K562 (cell line): ENCODE data around the gene ATXN1. TPM values are rescaled to one million over a fixed set of nuclear protein-coding genes. Genes with fewer than 3 reads are reported as not detected.
A peak's percentile ranks its signal among the peaks of the same experiment; 100 is the strongest.

ENCODE experiments used
- ASH1L ChIP-seq: fragments of 450-650 bp; IDR thresholded peaks from 2 replicates; pipeline ENCODE4 v1.6.1; 2018; ENCODE audit warnings: borderline replicate concordance, mild to moderate bottlenecking, low read depth; ENCODE audit not compliant: partially characterized antibody
- KAT8 ChIP-seq: fragments of 450-650 bp; IDR thresholded peaks from 2 replicates; pipeline ENCODE4 v1.6.1; 2016; ENCODE audit warnings: low read depth, mild to moderate bottlenecking
- OTX1 ChIP-seq: fragments of 450-650 bp; formaldehyde crosslinking; IDR thresholded peaks from 2 replicates; pipeline ENCODE4 v1.4.0; 2022; ENCODE audit warnings: mild to moderate bottlenecking
- RBBP5 ChIP-seq: fragments of 200-600 bp; sonication (generic); IDR thresholded peaks from 2 replicates; pipeline ENCODE4 v1.6.1; 2012; ENCODE audit warnings: borderline replicate concordance, mild to moderate bottlenecking, low read length, control low read depth, inconsistent platforms; ENCODE audit not compliant: insufficient read depth, poor library complexity, severe bottlenecking
- RBM39 ChIP-seq: fragments of 200-400 bp; formaldehyde crosslinking; optimal IDR thresholded peaks from 2 replicates; pipeline ENCODE3; 2018; ENCODE audit warnings: low read depth, low read length
- TCF15 ChIP-seq: fragments of 250-450 bp; sonication (Bioruptor Pico); IDR thresholded peaks from 2 replicates; pipeline ENCODE4 v1.8.0; 2022; ENCODE audit warnings: moderate library complexity, mild to moderate bottlenecking, inconsistent platforms
- TSHZ1 ChIP-seq: fragments of 250-450 bp; sonication (Bioruptor Pico); IDR thresholded peaks from 2 replicates; pipeline ENCODE4 v1.4.0; 2020; ENCODE audit warnings: mild to moderate bottlenecking, moderate library complexity
- XRCC4 ChIP-seq: IDR thresholded peaks from one replicate; pipeline ENCODE4 v1.6.1; 2011; ENCODE audit not compliant: insufficient read depth, insufficient read length; ENCODE audit errors: extremely low read depth
- ZNF134 ChIP-seq: fragments of 250-450 bp; sonication (Bioruptor Pico); conservative IDR thresholded peaks from 2 replicates; pipeline ENCODE4 v1.4.0; 2020
- ZNF444 ChIP-seq: fragments of 250-450 bp; sonication (Bioruptor Pico); IDR thresholded peaks from 2 replicates; pipeline ENCODE4 v1.4.0; 2020; ENCODE audit warnings: mild to moderate bottlenecking, moderate library complexity
- ZNF780A ChIP-seq: fragments of 250-450 bp; sonication (Bioruptor Pico); IDR thresholded peaks from 2 replicates; pipeline ENCODE4 v1.5.0; 2021; ENCODE audit warnings: mild to moderate bottlenecking
- polyA plus RNA-seq, 8 experiments: library from polyadenylated mRNA; depleted of rRNA in 4 of 8; stranded (reverse) in 5 of 8; unstranded in 3 of 8; fragments of >200 nt; fragmentation: Nextera tagmentation in 2 of 8; fragmentation: Illumina TruSeq in 1 of 8; extraction: Ambion mirVana in 2 of 8; extraction: Trizol in 1 of 8; gene quantifications; 2 replicates each; pipeline versions ENCODE4 v1.2.1 to v1.2.3, GENCODE V29; 2011 to 2014; ENCODE audit warnings: inconsistent platforms in 1 of 8, missing spikeins in 1 of 8
- total RNA-seq, 7 experiments: library from RNA; depleted of rRNA in 6 of 7; stranded (reverse); fragments of >200 nt in 6 of 7; fragmentation: Illumina TruSeq in 2 of 7; extraction: Trizol in 2 of 7; gene quantifications; 2 replicates each; pipeline versions ENCODE4 v1.2.1 to v1.2.3, GENCODE V29; 2011 to 2021; ENCODE audit warnings: low replicate concordance in 1 of 7

The ATXN1 gene
- total and polyA plus RNA-seq, 9 of the 15 experiments (the other 6 are each of a cell fraction or from before 2014, with no cell fraction given) = under 0.01 to 1.2 (median 0.58) TPM

GRCh38 chr6:16265351-16266341 is 495.6 kb downstream of the ATXN1 start (continued):
- TF ChIP-seq ASH1L (peak; percentile 83), RBM39 (peak; percentile 95), ZNF780A (no peak; the same call in 1 of the 2 replicates), ZNF134 (no peak; the same call in 1 of the 2 replicates), KAT8 (no peak), RBBP5 (no peak), XRCC4 (no peak), TCF15 (peak; percentile 76; the same call in 1 of the 2 replicates), ZNF444 (CRISPR knock-in tag) (peak; percentile 74), TSHZ1 (peak; percentile 67), OTX1 (CRISPR knock-in tag) (peak; percentile 96)
